Caco-2 (cell line): ENCODE measurements around the gene SNRNP200. TPM values are rescaled to one million over a fixed set of nuclear protein-coding genes. Genes with fewer than 3 reads are reported as not detected.

Experiments
- BruUV-seq: library from RNA; stranded (reverse); fragments of 400-500 nt; replicated peaks from 2 replicates; lab custom pipeline; 2021; lab: Mats Ljungman, UMichigan
- CTCF ChIA-PET: fragments of 300-600 bp; sonication (Branson Sonifier 250); formaldehyde crosslinking; loops from one replicate; lab custom pipeline; 2022; ENCODE audit warnings: antibody characterized with exemption; lab: Charles Lee
- POLR2A ChIA-PET: fragments of 300-600 bp; sonication (Branson Sonifier 250); formaldehyde crosslinking; loops from one replicate; lab custom pipeline; 2022; ENCODE audit warnings: antibody characterized with exemption; lab: Charles Lee
- DNase-seq, 2 experiments: peaks; one replicate each; pipeline versions ENCODE4 v3.0.0 to v3.0.0-alpha.2; 2020 to 2022
- H3K27me3 ChIP-seq: replicated peaks from 2 replicates; pipeline ENCODE4 v1.6.0; 2011; ENCODE audit warnings: low read length; ENCODE audit not compliant: control insufficient read depth, insufficient read depth
- H3K36me3 ChIP-seq: 2 replicates; pipeline ENCODE4 v1.5.1; 2011; ENCODE audit warnings: low read length; ENCODE audit not compliant: control insufficient read depth, insufficient read depth
- H3K4me1 ChIP-seq: fragments of 250-450 bp; sonication (Bioruptor Pico); 2 replicates; pipeline ENCODE4 v1.5.1; 2020; ENCODE audit warnings: mild to moderate bottlenecking
- H3K4me3 ChIP-seq: 2 replicates; pipeline ENCODE4 v1.5.1; 2011; ENCODE audit warnings: low read depth, mild to moderate bottlenecking, control low read depth, low read length
- H3K9me3 ChIP-seq: fragments of 250-450 bp; sonication (Bioruptor Pico); 2 replicates; pipeline ENCODE4 v1.5.1; 2020; ENCODE audit warnings: mild to moderate bottlenecking, moderate library complexity
- H3K27ac Mint-ChIP-seq: one replicate; pipeline ENCODE4 v1.8.0; 2022; ENCODE audit warnings: mixed read lengths; ENCODE audit not compliant: unreplicated experiment
- H3K27me3 Mint-ChIP-seq: one replicate; pipeline ENCODE4 v1.8.0; 2022; ENCODE audit warnings: mixed read lengths; ENCODE audit not compliant: insufficient read depth, unreplicated experiment
- H3K36me3 Mint-ChIP-seq: one replicate; pipeline ENCODE4 v1.8.0; 2022; ENCODE audit warnings: mild to moderate bottlenecking, mixed read lengths; ENCODE audit not compliant: insufficient read depth, unreplicated experiment
- H3K4me1 Mint-ChIP-seq: one replicate; pipeline ENCODE4 v1.8.0; 2022; ENCODE audit warnings: low read depth, mixed read lengths; ENCODE audit not compliant: unreplicated experiment
- H3K4me3 Mint-ChIP-seq: one replicate; pipeline ENCODE4 v1.8.0; 2022; ENCODE audit warnings: mild to moderate bottlenecking, moderate library complexity, mixed read lengths; ENCODE audit not compliant: unreplicated experiment
- H3K9me3 Mint-ChIP-seq: one replicate; pipeline ENCODE4 v1.8.0; 2022; ENCODE audit warnings: mixed read lengths; ENCODE audit not compliant: unreplicated experiment
- CTCF ChIP-seq, 2 experiments: fragments of 200-600 bp in 1 of 2; IDR thresholded peaks; 1 replicate in 1 of 2; 2 replicates in 1 of 2; pipeline versions ENCODE4 v1.5.1 to v1.8.0; 2011 to 2022; ENCODE audit warnings: antibody characterized with exemption in 1 of 2, control low read depth in 1 of 2, inconsistent platforms in 1 of 2, low read depth in 1 of 2, low read length in 1 of 2, mild to moderate bottlenecking in 1 of 2, moderate library complexity in 1 of 2; ENCODE audit not compliant: insufficient read depth in 1 of 2, severe bottlenecking in 1 of 2, unreplicated experiment in 1 of 2
- intact Hi-C: fragments of 100-400 bp; cut with micrococcal nuclease; formaldehyde crosslinking; loops from one replicate; pipeline ENCODE4 v1.10.0; 2022; ENCODE audit not compliant: unreplicated experiment
- total RNA-seq: library from RNA; stranded (reverse); gene quantifications from 2 replicates; pipeline ENCODE4 v1.2.3, GENCODE V29; 2022

SNRNP200 gene
- total RNA-seq, 1 experiment from 2014 or later, result 240 TPM

DNA sequence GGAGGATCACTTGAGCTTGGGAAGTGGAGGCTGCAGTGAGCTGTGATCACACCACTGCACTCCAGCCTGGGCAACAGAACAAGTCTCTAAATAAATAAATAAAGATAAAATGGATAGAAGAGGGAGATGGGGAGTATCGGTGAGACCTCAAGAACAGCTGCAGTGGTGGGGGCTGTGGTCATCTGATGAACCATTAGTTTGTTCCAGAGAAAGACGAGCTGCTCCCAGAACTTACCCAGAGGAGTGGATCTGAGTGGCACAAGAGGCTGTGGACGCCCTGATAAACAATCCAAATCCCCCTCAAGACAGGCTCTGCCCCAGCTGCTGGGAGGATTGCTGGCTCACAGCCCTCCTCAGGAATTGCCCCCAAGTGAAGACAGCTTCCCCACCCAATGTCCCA, 66.3 kb downstream of the SNRNP200 start:
- Histone ChIP-seq H3K36me3 (no peaks in the 10 kb centered on the region), H3K9me3 (no peaks in the 10 kb centered on the region), H3K4me1 (no peaks in the 10 kb centered on the region), H3K27me3 (no peaks in the 10 kb centered on the region), H3K4me3 (no peak overlapping the region)
- Mint-ChIP-seq H3K9me3 (no peaks in the 10 kb centered on the region), H3K27me3 (no peaks in the 10 kb centered on the region), H3K4me1 (no peaks in the 10 kb centered on the region), H3K4me3 (no peak overlapping the region), H3K36me3 (no peaks in the 10 kb centered on the region), H3K27ac (no peak overlapping the region)
- intact Hi-C loops, result no loop called here
- no TSS peak for BruUV-seq
- ChIA-PET CTCF (no interaction called here), POLR2A (no interaction called here)
- no peak for DNase-seq
- TF ChIP-seq CTCF (IDR thresholded peaks at IDR 0.05; ENCODE audit: insufficient read depth in 1 of 2, low read depth in 1 of 2, low read length in 1 of 2, severe bottlenecking in 1 of 2, unreplicated experiment in 1 of 2), result no peak

- no peaks in the 10 kb centered on the region for H3K27me3 ChIP-seq
- H3K4me1 ChIP-seq, result no peaks in the 10 kb centered on the region
- Mint-ChIP-seq H3K27me3 (no peaks in the 10 kb centered on the region), H3K36me3 (no peaks in the 10 kb centered on the region), H3K4me1 (no peaks in the 10 kb centered on the region), H3K27ac (no peak overlapping the region), H3K9me3 (no peaks in the 10 kb centered on the region), H3K4me3 (no peak overlapping the region)
- TF ChIP-seq CTCF (IDR thresholded peaks at IDR 0.05; ENCODE audit: insufficient read depth in 1 of 2, low read depth in 1 of 2, low read length in 1 of 2, severe bottlenecking in 1 of 2, unreplicated experiment in 1 of 2), result no peak
- CTCF ChIA-PET, result no interaction called here
- no peak for DNase-seq
- no peaks in the 10 kb centered on the region for H3K9me3 ChIP-seq
- intact Hi-C loops, result no loop called here
- no peaks in the 10 kb centered on the region for H3K36me3 ChIP-seq
- POLR2A ChIA-PET, result no interaction called here
- no TSS peak for BruUV-seq
- H3K4me3 ChIP-seq, result no peak overlapping the region
These were observed 67.1 kb downstream of the SNRNP200 start for GRCh38 chr2:96238266-96238665.

GRCh38 chr2:96236882-96237281, 68.5 kb downstream of the SNRNP200 start:
- no peak for DNase-seq
- ChIA-PET POLR2A (no interaction called here), CTCF (no interaction called here)
- no peak overlapping the region for H3K27ac Mint-ChIP-seq
- no peaks in the 10 kb centered on the region for H3K4me1 Mint-ChIP-seq
- H3K9me3 Mint-ChIP-seq, result no peaks in the 10 kb centered on the region
- no peaks in the 10 kb centered on the region for H3K4me1 ChIP-seq
- intact Hi-C loops, result no loop called here
- no peak overlapping the region for H3K4me3 ChIP-seq
- no peaks in the 10 kb centered on the region for H3K27me3 Mint-ChIP-seq
- no peaks in the 10 kb centered on the region for H3K9me3 ChIP-seq
- no peak overlapping the region for H3K4me3 Mint-ChIP-seq
- no peak for TF ChIP-seq CTCF (IDR thresholded peaks at IDR 0.05; ENCODE audit: insufficient read depth in 1 of 2, low read depth in 1 of 2, low read length in 1 of 2, severe bottlenecking in 1 of 2, unreplicated experiment in 1 of 2)
- no peaks in the 10 kb centered on the region for H3K27me3 ChIP-seq
- no TSS peak for BruUV-seq
- no peaks in the 10 kb centered on the region for H3K36me3 Mint-ChIP-seq
- H3K36me3 ChIP-seq, result no peaks in the 10 kb centered on the region
